ENCODE results near the gene HDAC10.

Gene HDAC10

DNA sequence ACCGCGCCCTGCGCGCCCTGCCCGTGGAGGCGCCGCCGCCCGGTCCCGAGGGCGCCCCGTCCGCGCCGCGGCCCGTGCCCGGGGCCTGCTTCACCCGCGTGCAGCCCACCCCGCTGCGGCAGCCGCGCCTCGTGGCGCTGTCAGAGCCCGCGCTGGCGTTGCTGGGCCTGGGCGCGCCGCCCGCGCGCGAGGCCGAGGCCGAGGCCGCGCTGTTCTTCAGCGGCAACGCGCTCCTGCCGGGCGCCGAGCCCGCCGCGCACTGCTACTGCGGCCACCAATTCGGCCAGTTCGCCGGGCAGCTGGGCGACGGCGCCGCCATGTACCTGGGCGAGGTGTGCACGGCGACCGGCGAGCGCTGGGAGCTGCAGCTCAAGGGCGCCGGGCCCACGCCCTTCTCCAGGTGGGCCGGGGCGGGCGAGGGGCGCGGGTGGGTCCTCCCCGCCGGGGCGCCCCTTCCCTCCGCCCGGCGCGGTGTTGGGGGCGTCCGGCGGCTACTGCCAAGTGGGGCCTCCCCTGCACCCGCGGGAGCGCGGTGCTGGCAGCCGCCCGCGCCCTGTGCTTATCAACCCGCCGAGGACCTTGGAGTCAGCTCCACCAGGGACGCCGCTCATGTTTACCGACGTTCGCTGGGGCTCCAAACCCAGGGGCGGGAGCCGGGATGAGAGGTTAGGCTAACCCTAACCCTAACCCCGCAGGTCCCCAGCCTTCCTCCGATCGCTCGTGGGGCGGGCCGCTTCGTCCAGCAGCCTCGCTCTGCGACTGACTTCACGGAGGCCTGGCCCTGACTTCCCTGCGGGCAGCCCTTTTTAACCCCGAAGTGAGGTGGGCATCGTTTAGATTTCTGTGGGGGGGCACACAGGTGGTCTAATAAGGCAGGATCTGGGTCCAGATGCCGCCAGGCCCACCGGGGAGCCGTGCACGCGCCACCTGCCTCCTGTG, 49.6 kb downstream of the HDAC10 start:
- DNase-seq (ENCODE audit: low spot score): peak; percentile 28

DNA sequence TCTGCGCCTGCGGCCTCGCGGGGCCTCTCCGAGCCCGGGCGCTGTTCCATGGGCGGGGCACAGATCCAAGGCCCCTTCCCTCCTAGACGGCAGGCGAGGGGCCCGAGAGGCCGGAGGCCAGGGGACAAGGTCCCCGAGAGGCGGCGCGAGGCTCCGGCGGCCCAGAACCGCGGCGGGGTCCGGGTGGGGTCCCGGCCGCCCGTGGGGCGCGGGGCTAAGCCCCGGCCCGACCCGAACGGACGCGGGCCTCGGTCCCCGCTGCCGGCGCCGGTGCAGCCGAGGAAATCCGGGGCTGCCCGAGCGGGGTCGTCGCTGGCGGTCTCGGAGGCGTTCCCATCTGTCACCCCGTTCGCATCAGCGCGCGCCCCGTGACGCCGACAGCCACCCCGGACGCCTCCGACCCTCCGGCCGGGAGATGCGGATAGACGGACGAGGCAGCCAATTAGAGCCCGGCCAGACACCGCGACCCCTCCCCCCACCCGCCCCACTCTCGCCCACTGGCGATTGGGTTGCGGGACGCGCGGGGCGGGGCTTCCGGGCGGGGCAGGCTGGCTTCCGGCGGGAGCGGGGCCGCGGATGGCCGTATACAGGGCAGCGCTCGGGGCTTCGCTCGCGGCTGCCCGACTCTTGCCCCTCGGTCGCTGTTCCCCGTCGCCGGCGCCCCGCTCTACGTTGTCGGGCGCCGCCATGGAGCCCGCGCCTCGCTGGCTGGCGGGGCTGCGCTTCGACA, 50.4 kb downstream of the HDAC10 start, which contains the start of gene SELENOO:
Gene SELENOO (plus strand): TSS at position 551 of the 730 bp plus-strand sequence. CDS start 26 bp downstream, at position 577.
- DNase-seq (ENCODE audit: low spot score): peak; percentile 90

DNA sequence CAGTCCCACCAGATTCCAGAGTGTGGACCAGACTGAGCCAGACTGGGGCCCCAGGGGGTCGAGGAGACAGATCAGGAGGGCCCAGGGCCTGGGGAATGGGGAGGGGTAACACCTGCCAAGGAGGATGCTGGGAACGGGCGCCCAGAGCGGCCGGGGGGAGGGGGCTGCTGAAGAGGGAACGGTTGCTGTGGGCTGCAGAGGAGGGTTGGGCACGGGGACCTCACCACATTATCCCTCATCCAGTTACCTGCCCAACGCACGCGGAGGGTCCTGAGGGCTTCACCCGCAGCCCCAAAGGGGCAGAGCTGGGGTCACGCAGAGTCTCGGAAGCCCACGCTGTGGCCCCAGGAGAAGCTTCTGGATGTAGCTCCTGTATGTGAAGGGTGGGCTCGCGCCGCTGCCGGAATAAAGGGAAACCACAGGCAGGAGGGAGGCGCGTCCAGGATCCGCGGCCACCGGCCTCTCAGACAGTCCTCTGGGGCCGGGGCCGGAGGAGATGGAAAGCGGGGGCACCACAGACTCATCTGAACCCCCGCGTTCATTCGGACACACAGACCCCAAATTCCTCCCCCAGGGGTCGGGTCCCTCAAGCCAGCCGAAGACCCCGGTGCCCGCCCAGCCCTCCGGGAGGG, 51.1 kb downstream of the HDAC10 start:
- no peak for DNase-seq (ENCODE audit: low spot score)

DNA sequence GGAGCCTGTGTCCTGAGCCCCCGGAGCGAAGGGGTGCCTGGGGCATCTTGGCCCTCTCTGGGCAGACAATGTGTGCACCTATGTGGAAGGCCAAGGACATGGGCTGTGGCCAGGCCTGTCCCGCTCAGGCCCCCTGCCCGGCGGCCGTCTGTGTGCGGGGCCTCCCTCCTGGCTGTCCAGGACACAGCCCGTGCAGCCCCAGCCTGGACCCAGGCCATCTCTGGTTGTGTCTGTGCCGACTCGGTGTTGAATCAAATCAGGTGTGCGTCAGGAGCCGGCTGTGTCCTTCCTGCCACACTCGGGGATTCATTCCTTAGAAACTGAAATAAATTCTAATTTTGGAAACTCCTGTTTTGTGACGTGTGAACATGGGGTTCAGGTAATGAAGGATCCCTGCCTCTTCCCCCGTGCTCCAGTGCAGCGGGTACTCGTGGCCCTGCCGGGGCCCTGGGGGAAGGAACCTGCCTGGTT, 51.8 kb downstream of the HDAC10 start:
- DNase-seq (ENCODE audit: low spot score): no peak

DNA sequence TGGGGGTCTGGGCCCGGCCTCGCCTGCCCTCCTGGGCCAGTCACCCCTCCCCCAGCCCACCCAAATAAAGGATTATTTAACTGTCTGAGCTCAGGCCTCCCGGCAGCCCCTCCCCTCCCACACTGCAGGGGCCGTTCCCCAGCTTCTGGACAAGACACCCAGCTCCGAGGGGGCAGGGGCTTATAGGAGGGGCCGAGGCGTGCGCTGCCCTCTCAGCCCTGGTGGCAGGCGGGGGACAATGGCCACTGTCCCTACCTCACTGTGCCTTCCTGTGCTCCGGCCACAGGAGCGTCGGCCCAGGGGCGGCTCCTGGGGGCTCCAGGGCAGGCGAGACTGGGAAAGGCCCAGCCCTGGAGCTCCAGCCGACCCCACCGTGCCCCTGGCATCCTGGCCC, 52.4 kb downstream of the HDAC10 start:
- no peak for DNase-seq (ENCODE audit: low spot score)

DNA sequence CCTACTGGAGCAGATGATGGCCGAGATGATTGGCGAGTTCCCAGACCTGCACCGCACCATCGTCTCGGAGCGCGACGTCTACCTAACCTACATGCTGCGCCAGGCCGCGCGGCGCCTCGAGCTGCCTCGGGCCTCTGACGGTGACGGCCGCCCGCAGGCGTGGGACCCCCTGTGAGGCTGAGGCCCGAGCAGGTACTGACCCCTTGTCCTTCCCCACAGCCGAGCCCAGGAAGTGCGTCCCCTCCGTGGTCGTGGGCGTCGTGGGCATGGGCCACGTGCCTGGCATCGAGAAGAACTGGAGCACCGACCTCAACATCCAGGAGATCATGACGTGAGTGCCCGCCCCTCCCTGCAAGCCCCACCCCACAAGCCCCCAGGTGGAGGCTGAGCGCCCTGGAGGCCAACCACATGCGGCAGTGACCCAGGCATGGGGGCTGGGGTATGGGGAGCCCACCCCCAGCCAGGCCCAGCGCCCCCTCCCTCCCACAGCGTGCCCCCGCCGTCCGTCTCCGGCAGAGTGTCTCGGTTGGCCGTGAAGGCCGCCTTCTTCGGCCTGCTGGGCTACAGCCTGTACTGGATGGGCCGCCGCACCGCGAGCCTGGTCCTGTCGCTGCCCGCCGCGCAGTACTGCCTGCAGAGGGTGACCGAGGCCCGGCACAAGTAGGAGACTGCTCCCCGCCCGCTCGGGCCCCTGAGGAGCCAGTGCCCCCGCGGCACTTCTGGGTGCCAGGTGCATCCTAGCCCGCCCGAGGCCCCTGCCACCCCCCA, 53.0 kb downstream of the HDAC10 start:
- DNase-seq (ENCODE audit: low spot score): no peak

DNA sequence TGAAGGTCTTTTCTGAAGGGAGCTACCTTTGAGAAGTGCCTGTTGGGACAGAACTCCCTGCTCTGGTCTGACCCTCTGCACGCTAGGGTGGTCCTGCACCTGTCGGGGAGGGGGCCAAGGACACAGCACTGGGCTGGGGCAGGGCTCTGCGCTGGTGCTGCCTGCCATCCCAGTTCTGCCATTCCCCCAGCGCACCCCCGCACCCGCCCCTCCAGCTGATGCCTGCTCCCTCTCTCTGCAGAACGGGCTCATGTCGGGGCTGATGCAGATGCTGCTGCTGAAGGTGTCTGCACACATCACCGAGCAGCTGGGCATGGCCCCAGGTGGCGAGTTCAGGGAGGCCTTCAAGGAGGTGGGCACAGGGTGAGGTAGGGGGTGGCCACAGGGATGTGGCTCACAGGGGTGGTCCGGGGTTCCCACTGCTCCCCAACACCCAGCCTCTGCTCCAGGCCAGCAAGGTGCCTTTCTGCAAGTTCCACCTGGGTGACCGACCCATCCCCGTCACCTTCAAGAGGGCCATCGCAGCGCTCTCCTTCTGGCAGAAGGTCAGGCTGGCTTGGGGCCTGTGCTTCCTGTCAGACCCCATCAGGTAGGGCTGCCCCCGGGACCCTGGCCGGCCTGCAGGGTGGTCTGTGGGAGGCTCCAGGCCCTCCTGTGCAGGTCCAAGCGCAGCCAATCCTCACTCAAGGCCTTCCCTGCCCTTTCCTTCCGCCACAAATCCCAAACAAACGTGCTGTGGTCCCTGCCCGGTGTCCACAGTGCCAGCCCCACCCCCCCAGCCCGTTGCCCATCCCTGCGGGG, 53.9 kb downstream of the HDAC10 start:
- DNase-seq (ENCODE audit: low spot score): no peak

DNA sequence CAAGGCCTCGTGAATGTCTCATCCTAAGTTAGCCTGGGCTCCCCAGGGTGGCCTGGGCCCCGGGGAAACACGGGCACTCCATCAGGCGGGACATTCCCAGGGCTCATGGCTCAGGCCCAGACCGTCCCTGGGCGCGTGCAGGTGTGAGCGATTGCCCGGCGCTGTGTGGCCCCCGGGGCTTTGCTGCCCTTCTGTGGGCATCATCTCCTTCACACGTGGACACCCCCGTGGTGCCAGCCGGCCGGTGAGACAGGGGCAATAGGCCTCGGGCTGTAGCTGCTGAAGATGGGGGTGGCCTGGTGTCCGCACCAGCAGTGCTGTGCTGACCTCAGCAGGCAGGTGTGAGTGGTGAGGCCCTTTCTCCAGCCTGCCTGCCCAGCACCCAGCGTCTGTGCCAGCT, 54.8 kb downstream of the HDAC10 start:
- no peak for DNase-seq (ENCODE audit: low spot score)
